HG03066 (cell line): Measurements from ENCODE around the gene EDARADD.

ENCODE experiments used
- ATAC-seq: cut with Tn5 transposase; IDR thresholded peaks from one replicate; pipeline ENCODE4 v1.9.1; 2021; ENCODE audit warnings: low read depth; ENCODE audit not compliant: unreplicated experiment

The EDARADD gene

DNA sequence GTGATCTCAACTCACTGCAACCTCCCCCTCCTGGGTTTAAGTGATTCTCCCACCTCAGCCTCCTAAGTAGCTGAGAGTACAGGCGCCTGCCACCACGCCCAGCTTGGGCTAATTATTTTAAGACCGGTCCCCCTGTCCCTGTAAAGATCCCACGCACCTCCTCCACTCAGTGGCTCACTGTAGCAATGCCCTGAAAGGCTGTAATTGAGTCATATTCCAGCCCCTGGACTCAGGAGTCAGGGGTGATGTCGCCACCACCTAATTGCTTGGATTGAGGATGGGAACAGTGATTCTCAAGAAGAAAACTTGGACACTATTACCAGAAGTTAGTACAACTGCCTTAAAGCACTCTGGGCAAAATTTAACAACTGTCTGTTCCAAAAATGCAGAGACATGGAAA lies 3.1 kb upstream of the EDARADD start:
- ATAC-seq, result no peak

DNA sequence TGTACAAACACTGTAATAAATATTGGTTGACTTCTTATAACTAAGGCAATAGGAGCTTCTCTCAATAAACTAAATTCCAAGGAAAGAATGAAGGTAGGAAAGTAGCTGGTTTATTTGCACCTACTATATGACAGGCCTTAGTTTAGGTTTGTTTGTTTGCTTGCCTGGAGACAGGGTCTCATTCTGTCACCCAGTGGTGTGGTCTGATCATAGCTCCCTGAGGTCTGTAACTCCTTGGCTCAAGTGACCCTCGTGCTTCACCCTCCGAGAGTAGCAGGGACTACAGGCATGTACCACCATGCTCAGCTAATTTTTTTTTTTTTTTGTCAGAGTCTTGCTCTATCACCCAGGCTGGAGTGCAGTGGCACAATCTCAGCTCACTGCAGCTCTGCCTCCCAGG lies 1.9 kb upstream of the EDARADD start:
- ATAC-seq, result no peak

DNA sequence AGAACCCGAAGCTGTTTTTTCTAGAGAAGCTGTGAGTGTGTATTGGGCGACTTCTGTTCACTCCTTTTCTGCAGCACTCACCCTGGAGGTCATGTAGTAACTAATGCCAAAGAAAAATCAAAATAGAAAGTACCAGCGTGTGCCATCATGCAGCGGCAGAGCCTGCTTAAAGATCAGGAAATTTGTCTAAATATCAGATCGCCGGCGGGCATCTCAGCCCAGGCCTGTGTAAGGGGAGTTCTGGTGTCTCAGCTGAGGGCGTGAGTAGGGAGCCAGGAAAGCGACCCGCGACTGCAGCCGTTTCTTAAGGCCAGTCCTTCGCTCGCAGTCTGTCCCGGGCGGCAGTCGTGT lies 768 bp downstream of the EDARADD start:
- ATAC-seq, result no peak

DNA sequence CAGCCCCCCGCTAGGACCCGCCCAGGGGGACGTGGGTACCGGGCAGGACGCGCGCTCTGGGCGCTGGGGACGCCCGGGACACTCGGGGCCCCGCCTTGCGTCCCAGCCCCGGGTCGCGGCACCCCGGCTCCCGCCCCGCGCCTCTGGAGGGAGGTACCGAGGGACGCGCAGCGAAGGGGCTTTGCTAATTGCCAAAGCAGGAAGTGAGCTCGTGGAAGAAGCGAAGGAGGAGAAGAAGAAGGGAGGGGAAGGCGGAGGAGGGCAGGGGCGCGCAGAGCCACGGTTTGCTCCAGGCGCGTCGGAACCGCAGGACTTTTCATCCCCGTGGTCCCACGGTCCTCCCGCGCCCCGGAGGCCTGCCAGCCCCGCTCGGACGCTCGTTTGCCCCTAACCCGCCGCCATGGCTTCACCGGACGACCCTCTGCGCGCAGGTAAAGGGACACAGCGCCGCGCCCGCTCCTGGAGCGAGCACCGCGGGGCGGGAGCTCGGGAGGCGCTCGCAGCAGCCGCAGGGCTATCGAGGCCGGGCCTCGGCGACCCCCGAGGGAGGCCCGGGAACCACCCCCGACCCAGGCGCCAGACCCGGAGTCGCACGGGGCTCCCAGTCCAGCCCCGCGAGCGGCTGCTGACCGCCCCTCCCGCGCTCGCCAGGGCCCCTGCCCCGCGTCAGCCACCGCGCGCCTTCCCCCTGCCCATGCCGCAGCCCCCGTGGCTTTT lies 1.3 kb downstream of the EDARADD start:
- ATAC-seq, result peak; percentile 69

DNA sequence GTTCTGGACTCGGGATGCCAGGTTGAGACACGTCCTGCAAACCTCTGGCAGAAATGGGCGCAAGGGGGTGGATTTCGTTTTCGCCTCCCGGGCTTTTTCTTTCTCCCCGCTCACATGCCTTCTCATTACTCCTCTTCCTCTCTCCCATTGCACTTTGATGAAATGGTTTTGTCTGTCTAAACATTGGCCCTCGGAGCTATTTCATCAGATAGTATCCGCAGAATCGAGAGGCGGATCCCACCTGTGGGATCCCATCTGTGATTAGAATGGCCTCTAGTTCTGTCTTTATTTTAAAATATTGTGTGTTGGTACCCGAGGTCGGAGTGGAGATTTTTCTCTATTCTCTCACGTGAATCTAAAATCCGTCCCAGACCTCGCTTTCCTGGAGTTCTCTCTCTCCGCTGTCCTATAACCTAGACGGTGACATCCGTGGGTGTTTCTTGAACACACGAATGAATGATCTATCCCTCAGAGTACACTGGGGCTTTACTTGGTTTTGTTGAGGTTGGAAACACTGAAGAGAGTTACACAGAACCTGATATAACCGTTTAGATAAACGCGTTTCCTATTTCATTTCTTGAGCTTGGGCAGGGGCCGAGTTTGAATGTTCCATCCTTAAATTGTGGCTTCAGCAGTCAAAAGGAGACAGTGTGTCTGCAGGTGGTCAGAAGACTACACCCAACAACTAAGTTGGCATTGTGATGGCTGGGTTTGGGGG lies 2.0 kb downstream of the EDARADD start:
- no peak for ATAC-seq

DNA sequence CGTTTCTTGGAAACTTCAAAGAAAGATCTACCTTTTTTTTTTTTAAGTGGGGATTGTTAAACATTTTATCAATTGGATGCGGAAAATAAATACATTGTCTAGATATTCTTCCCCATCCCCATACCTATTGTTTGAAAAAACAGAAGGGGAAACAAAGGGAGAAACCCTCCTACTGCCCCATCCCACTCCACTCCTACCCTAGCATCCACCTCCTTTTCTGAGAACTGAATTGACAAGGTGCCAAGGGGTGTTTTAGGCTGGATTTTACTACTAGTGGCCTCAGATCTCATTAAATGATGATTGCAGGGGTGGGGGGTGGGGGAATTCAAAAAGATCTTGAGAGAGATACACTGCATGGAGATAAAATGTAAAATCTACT lies 2.6 kb downstream of the EDARADD start:
- no peak for ATAC-seq

DNA sequence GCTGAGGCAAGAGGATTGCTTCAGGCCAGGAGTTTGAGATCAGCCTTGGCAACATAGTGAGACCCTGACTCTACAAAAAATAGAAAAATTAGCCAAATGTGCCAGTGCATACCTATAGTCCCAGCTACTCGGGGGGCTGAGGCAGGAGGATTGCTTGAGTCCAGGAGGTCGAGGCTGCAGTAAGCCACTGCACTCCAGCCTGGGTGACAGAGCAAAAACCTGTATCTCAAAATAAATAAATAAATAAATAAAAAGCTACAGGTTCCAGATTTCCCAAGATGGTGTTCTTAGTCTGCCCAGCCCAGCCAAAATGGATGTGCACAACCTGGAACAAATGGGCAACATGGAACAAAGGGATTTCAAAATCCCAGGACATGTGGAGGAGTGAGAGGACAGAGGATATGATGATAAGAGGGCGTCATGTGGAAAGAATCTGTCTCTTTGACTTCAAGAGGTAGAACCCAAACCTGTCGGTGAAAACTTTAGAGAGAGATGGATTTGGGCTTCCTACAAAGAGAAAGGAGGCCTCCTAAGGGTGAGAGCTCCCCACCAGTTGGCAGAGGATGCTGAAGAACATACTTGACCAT lies 3.2 kb downstream of the EDARADD start:
- no peak for ATAC-seq

DNA sequence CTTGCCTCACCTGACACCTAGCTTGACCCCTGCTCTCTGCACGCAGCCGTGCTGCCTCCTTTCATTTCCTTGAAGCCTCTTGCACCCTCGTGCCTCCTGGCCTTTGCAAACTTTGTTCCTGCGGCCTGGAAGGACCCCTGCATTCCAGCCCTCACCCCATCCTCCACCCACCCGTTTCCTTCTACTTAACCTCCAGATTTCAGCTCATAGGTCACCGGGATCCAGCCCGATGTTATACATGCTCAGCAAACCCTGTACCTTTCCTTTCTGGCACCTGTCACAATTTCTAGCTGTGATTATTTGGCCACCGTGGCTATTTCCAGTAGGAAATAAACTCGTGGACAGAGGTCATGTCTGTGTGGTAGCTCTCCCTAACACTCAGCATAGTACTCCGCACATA lies 4.5 kb downstream of the EDARADD start:
- ATAC-seq, result no peak

DNA sequence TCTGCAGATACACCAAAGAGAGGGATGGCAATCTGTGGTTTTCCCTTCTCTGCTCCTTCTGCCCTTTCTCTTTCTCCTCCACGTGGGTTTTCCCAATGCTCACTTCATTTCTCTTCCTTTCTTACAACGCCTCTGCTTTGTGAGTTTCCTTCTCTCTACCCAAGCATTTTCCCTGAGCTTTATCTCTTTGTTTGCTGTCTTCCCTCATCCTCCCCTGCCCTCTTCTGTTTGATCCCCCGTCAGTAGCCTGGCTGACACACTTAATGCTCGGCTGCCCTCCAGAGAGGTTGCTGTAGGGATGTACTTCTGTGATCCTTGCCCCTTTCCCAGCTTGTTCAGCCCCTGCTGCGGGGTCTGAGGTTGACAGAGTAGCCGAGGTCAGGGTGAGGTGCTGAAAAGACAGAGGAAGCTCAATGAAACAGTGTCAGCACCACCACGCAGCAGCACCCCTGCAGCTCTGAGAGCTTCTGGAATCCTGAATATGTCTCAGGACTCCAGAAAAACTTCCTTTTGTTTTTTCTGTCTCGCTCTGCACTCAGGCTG lies 6.0 kb downstream of the EDARADD start:
- no peak for ATAC-seq

DNA sequence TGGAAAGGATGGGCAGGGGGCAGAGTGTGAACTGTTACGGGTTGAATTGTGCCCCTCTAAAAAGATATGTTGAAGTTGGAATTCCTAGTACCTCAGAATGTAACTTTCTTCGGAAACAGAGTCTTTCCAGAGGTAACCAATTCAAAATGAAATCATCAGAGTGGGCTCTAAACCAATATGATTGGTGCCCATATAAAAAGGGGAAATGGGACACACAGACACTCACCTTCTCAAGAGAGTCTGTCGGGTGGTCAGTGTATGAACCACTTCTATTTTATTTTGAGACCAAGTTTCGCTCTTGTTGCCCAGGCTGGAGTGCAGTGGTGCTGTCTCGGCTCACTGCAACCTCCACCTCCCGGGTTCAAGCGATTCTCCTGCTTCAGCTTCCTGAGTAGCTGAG lies 7.6 kb downstream of the EDARADD start:
- no peak for ATAC-seq

DNA sequence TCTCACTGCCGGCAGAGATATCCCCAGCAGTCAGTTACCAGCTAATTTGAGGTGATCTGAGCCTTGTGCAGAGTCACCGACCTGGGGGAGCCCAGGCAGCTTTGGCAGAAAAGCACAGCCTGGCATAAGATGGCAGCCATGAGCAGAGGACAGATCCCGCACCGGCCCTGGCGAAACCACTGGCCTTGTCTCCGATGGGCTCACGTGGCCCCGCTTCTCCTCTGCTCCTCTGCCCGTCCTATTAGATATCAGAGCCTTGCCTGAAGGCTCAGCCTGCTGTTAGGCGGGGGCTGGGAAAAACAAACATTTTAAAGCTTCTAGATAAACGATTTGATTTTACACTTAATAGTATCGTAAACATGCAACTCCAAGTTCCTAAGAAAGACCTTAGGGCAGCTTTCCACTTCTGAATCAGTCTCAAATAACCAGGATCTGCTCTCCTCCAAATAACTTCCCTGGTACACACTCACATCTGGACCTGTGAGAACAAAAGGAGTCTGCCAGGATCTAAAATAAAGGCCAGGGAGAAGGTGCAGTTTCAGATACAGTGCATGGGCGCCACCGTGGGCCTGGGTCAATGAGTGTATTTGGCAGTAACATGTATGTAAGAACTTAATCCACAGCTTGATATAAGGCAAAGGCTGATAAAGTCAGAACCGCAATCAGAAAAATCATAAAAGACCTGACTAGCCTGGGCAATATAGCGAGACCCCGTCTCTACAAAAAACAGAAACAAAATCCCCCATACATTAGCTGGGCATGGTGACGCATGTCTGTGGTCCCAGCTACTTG lies 10.0 kb downstream of the EDARADD start:
- ATAC-seq, result no peak

DNA sequence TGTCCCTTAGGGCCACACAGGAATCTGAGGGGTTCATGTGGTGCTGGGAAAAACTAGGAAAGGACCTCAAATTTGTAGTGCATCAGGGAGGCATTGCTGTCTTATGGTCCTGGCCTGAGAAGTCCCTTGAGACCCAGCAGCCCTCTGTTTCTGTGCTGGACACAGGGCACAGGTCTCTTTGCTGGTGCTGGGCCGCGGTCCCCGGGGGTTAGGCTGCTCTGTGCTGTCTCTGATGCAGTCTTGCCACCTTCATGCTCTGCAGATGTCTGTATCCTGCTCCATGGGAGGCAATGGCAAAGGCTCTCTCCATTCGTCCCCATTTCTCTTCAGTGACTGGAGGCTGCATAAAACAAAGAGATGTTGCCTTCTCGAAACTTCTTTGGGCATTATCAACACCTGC lies 13.0 kb downstream of the EDARADD start:
- no peak for ATAC-seq

DNA sequence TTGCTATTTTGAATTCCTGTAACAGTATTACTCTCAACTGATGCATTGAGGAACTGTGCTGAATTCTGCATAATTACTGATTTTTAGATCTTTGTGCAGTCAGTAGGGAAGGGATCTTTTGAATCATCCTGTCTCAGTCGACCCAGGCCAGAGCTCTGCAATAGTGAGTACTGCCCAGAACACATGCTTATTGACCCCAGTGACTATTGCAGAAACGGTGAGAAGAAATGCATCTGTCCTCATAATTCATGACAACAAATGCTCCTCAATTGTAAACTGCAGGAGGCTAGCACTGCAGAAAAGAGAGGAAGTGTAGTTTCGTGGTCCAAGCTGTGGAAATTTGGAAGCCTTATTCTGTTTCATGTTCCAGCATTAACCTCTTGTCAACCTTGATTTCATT lies 19.6 kb downstream of the EDARADD start:
- ATAC-seq, result no peak

DNA sequence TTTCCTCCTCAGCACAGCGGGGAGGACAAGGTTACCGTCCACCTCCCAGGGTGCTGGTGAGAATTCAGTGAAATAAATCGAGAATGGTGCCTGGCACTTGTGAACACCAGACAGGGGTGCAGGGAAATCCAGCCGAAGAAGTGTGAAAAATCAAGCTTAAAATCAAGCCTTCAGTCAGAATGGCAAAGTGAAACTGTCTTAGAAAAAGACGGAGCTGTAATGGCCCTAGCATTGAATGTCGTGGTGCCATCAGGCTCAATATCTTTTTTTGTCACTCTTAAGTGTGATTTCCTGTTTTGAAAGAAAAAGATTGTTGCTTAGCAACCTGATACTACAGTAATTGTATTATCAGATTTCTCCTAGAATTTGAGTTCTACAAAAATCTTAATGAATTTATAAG lies 22.1 kb downstream of the EDARADD start:
- ATAC-seq, result no peak

DNA sequence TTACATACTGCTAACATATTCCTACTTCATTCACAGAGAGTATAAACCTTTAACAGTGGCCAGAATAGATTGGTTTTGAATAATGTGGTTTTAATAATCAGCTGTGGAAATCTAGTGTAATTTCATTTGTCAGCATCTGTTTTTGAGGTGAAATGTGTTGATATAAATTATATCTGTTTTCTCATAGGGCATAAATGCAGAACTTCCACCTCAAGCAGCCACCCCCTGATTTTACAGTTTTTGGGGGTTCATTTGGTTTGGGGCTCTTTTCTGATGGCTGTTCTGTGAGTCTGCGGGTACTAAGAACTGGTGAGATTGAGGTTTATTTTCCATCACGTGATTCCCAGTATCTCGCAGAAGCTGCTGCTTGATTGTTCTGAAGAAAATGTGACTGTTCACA lies 23.2 kb downstream of the EDARADD start:
- no peak for ATAC-seq

DNA sequence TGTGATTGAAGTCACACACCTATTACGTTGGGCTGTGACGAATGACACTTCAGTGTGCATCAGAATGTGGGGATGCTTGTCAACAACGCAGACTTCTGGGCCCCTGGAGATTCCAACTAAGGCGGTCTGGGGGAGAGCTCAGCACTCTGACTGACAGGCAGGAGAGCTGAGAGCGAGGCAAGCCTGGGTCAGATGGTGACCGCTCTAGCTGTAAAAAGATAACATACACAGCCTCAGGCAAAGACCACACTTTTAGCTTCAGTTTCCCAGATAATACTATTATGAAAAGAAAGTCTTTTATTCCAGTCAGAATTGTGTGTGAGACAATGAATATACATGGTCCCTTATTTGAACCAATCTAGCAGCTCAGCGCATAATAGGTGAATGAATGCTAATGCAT lies 25.4 kb downstream of the EDARADD start:
- no peak for ATAC-seq

DNA sequence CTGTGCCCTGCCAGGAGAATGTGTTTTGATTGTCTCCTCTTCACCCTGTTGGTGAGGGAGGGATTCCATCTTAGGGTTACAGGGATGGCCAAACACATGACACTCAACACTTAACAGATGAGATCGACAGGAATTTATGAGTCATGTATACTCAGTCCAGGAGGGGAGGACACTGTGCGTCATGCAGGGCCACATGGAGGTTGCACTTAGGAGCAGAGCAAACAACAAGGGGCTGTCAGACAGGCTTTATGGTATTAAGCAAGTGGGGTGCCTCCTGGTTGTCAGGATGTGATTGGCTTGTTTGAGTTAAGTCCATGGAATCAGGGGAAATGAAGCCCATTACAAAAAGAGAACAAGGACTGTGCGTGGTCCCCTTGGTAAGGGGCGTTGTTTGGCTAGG lies 26.9 kb downstream of the EDARADD start:
- ATAC-seq, result no peak

DNA sequence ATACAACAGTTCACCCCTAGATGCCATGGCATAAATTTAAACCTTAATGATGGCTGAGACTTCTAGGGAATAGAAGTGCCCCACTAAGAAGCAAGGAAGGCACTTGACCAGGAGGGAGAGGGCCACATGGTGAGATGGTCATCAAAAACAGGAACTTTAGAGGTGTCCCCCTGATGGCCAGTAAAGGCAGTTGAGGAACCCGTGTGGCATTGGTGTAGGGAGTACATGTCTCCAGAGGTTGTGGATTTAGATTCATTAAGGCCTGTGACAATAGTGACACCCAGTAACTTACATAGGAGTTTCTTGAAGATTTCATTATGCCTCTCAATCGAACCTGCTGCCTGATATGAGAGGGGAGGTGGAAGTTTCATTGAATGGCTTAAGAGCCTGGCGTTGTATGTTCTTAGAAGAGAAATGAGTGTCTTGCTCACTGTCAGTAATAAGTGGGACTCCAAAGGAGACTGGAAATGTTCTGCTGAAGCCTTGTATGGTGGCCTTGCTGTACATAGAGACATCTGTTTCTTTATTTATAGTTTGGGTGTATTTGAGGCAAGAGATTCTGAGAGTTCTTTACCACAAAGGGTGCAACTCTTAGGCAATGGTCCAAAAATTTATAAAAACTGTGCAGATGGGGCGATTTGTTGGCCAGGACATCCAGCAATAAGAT lies 27.9 kb downstream of the EDARADD start:
- no peak for ATAC-seq

DNA sequence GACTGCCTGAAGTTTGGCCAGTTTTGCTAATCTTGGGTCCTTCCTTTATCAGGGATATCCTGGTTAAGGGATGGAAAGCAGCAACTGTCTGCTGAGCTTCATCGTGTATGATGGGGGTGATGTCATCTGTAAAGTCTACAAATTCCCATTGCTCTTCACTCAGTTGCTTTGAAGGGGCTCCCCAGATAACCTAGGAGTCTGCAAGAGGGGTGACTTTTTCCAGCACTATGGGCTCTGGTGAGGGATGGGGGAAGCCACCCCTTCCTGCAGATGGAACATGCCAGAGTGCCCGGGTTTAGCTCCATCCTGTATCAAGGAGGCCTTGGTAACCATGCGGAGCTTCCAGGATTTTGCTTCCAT lies 28.4 kb downstream of the EDARADD start:
- ATAC-seq, result no peak

DNA sequence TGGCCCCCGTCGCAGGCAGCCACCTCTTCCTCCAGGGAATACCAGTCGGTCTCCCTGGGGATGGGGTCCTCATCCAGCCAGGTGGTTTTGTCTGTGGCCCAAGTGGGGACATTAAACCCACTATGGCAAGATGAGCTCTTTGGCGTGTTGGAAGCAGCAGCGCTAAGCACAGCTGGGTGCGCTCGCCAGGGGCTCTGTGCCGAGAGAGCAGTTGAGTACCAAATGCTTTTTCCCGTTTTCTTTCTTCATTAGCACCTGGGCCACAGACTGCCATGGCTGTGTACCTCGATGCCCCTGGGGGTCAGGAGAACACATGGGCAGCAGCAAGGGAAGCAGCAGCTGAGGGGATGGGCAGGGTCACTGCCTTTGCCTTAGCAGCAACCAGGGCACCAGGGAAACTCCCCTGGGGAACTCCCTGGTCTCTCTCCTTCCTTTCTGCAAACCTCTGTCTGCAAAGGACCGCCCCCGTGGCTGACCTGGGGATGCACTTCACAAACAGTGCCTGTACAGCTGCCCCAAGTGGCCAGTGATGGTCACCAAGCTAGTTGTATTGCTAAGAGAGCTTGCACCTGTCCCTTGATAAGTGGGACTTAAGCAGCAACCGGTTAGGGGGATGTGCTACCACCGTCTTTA lies 31.1 kb downstream of the EDARADD start:
- peak; percentile 93 for ATAC-seq
